Body of pancreas (tissue), 4 donors: ENCODE measurements around the gene LVRN.

ENCODE experiments used
- CTCF ChIP-seq, 7 experiments: fragments of 450-650 bp in 4 of 7; fragments of 200-600 bp in 3 of 7; sonication (generic) in 3 of 7; IDR thresholded peaks; one replicate each; pipeline ENCODE4 v1.5.1; 2016 to 2019; ENCODE audit warnings: antibody characterized with exemption in 7 of 7
- POLR2A ChIP-seq, 3 donors: fragments of 450-650 bp; IDR thresholded peaks; one replicate each; pipeline ENCODE4 v1.6.1; 2016; ENCODE audit warnings: antibody characterized with exemption in 3 of 3, mild to moderate bottlenecking in 2 of 3

GRCh38 chr5:116071211-116071610 is 108.9 kb downstream of the LVRN start:
- no peak for TF ChIP-seq CTCF (IDR thresholded peaks at IDR 0.05)
- TF ChIP-seq POLR2A (IDR thresholded peaks at IDR 0.05), result no peak
